Keratinocyte (primary cell): ENCODE data around the gene TACR1.

Experiments
- EZH2 ChIP-seq: IDR thresholded peaks from one replicate; pipeline ENCODE4 v1.6.1; 2012; ENCODE audit warnings: inconsistent platforms, mild to moderate bottlenecking, low read length, moderate library complexity
- TF ChIP-seq, protein P1 (sequence below), 3 experiments: IDR thresholded peaks in 1 of 3; conservative IDR thresholded peaks in 1 of 3; optimal IDR thresholded peaks in 1 of 3; 2 replicates in 2 of 3; 3 replicates in 1 of 3; pipeline versions ENCODE3 to v1.5.1; 2011; ENCODE audit warnings: low read length in 3 of 3, mild to moderate bottlenecking in 3 of 3, moderate library complexity in 2 of 3, control low read depth in 1 of 3, inconsistent platforms in 1 of 3; ENCODE audit not compliant: insufficient read depth in 2 of 3; ENCODE audit errors: extremely low read depth in 1 of 3

GRCh38 chr2:75113231-75113869, 86.0 kb downstream of the TACR1 start:
- TF ChIP-seq, protein P1, sequence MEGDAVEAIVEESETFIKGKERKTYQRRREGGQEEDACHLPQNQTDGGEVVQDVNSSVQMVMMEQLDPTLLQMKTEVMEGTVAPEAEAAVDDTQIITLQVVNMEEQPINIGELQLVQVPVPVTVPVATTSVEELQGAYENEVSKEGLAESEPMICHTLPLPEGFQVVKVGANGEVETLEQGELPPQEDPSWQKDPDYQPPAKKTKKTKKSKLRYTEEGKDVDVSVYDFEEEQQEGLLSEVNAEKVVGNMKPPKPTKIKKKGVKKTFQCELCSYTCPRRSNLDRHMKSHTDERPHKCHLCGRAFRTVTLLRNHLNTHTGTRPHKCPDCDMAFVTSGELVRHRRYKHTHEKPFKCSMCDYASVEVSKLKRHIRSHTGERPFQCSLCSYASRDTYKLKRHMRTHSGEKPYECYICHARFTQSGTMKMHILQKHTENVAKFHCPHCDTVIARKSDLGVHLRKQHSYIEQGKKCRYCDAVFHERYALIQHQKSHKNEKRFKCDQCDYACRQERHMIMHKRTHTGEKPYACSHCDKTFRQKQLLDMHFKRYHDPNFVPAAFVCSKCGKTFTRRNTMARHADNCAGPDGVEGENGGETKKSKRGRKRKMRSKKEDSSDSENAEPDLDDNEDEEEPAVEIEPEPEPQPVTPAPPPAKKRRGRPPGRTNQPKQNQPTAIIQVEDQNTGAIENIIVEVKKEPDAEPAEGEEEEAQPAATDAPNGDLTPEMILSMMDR (optimal IDR thresholded peaks at IDR 0.05 in 1 of 3, IDR thresholded peaks at IDR 0.05 in 1 of 3, conservative IDR thresholded peaks at IDR 0.05 in 1 of 3; ENCODE audit: extremely low read depth in 1 of 3, insufficient read depth in 2 of 3, low read length in 3 of 3), result no peak
- TF ChIP-seq EZH2, result no peak
